Gastrocnemius medialis (tissue), 4 donors: ENCODE results near the gene FAM117B. TPM values are rescaled to one million over a fixed set of nuclear protein-coding genes. Genes with fewer than 3 reads are reported as not detected.

ENCODE experiments used
- ATAC-seq, 2 donors: fragments of 150-250 bp; one replicate each; pipeline ENCODE4 v1.9.1; 2016
- DNase-seq, 2 donors: peaks; one replicate each; pipeline ENCODE4 v3.0.0-alpha.2; 2019
- H3K27ac ChIP-seq, 4 donors: fragments of 200-600 bp; sonication (generic); 1 replicate in 1 of 4; 2 replicates in 3 of 4; pipeline ENCODE4 v1.5.1; 2016 to 2018; ENCODE audit warnings: mild to moderate bottlenecking in 2 of 4, moderate library complexity in 1 of 4
- H3K27me3 ChIP-seq, 3 donors: fragments of 200-600 bp; sonication (generic) in 2 of 3; 1 replicate in 1 of 3; 2 replicates in 2 of 3; pipeline versions ENCODE4 v1.5.1 to v1.6.0; 2016 to 2019; ENCODE audit warnings: mild to moderate bottlenecking in 1 of 3, moderate library complexity in 1 of 3
- H3K36me3 ChIP-seq, 2 donors: fragments of 200-600 bp; sonication (generic) in 1 of 2; one replicate each; pipeline ENCODE4 v1.5.1; 2017 to 2018
- H3K4me1 ChIP-seq, 2 donors: fragments of 200-600 bp; sonication (generic) in 1 of 2; one replicate each; pipeline ENCODE4 v1.5.1; 2016 to 2017; ENCODE audit warnings: mild to moderate bottlenecking in 2 of 2
- H3K4me3 ChIP-seq, 4 donors: fragments of 200-600 bp; sonication (generic) in 3 of 4; 1 replicate in 1 of 4; 2 replicates in 3 of 4; pipeline ENCODE4 v1.5.1; 2016 to 2019; ENCODE audit warnings: mild to moderate bottlenecking in 2 of 4
- H3K9me3 ChIP-seq, 3 donors: fragments of 200-600 bp; sonication (generic) in 2 of 3; 1 replicate in 1 of 3; 2 replicates in 2 of 3; pipeline ENCODE4 v1.5.1; 2016 to 2019
- CTCF ChIP-seq, 5 experiments: fragments of 450-650 bp in 3 of 5; fragments of 200-600 bp in 2 of 5; sonication (generic) in 2 of 5; IDR thresholded peaks in 4 of 5; conservative IDR thresholded peaks in 1 of 5; 1 replicate in 4 of 5; 2 replicates in 1 of 5; pipeline ENCODE4 v1.5.1; 2016 to 2019; ENCODE audit warnings: antibody characterized with exemption in 5 of 5, mild to moderate bottlenecking in 3 of 5, moderate library complexity in 3 of 5
- POLR2A ChIP-seq, 2 donors: fragments of 450-650 bp; IDR thresholded peaks; one replicate each; pipeline ENCODE4 v1.6.1; 2017; ENCODE audit warnings: antibody characterized with exemption in 2 of 2, mild to moderate bottlenecking in 2 of 2, moderate library complexity in 2 of 2
- in situ Hi-C, 4 donors: fragments of 200-750 bp; cut with MboI; loops; one replicate each; pipeline versions ENCODE4 v1.15.0 to v1.8.0; 2017; ENCODE audit warnings: low sequenced_read_pairs in 4 of 4
- intact Hi-C: fragments of 100-400 bp; cut with DNase I; formaldehyde crosslinking; loops from one replicate; pipeline ENCODE4 v1.15.1; 2023; ENCODE audit warnings: low total_unique reads
- total RNA-seq, 4 donors: library from RNA; depleted of rRNA; stranded (reverse); fragments of >200 nt; gene quantifications; one replicate each; pipeline versions ENCODE4 v1.1.0 to v1.2.3, GENCODE V29; 2016

Gene FAM117B
- total RNA-seq, 4 donors from 2014 or later: 1.5 to 4.5 (median 2.9) TPM

- in situ Hi-C loops: no loop called here
- H3K36me3 ChIP-seq: no peaks in the 10 kb centered on the region
- no peaks in the 10 kb centered on the region for H3K9me3 ChIP-seq
Observed at GRCh38 chr2:202652119-202652518, 17.4 kb downstream of the FAM117B start.

GRCh38 chr2:202653890-202654289, 19.1 kb downstream of the FAM117B start:
- no peak for TF ChIP-seq CTCF (IDR thresholded peaks at IDR 0.05 in 4 of 5, conservative IDR thresholded peaks at IDR 0.05 in 1 of 5)
- no peak for TF ChIP-seq POLR2A (IDR thresholded peaks at IDR 0.05)
- Histone ChIP-seq H3K4me3 (no peak overlapping the region), H3K27ac (no peak overlapping the region), H3K4me1 (peaks cover 8 to 19% of the 10 kb centered on the region in 2 donors), H3K27me3 (no peaks in the 10 kb centered on the region), H3K9me3 (no peaks in the 10 kb centered on the region), H3K36me3 (no peaks in the 10 kb centered on the region)
- DNase-seq: no peak
- intact Hi-C loops (no loop called here), in situ Hi-C loops (no loop called here)
- ATAC-seq: no peak

More at GRCh38 chr2:202652119-202652518, 17.4 kb downstream of the FAM117B start:
- Histone ChIP-seq H3K4me3 (no peak overlapping the region), H3K4me1 (peaks cover 8 to 19% of the 10 kb centered on the region in 2 donors), H3K27ac (no peak overlapping the region), H3K27me3 (no peaks in the 10 kb centered on the region)
- TF ChIP-seq POLR2A (IDR thresholded peaks at IDR 0.05): no peak
- no peak for TF ChIP-seq CTCF (IDR thresholded peaks at IDR 0.05 in 4 of 5, conservative IDR thresholded peaks at IDR 0.05 in 1 of 5)
- ATAC-seq: no peak
- no peak for DNase-seq
- intact Hi-C loops: no loop called here

- DNase-seq: no peak
Observed at GRCh38 chr2:202657876-202658275, 23.1 kb downstream of the FAM117B start.

GRCh38 chr2:202660796-202661195, 26.0 kb downstream of the FAM117B start:
- DNase-seq: no peak
- in situ Hi-C loops: no loop called here
- H3K27ac ChIP-seq: no peak overlapping the region
- H3K4me1 ChIP-seq: peaks cover 12 to 19% of the 10 kb centered on the region in 2 donors
- intact Hi-C loops: no loop called here
- H3K36me3 ChIP-seq: no peaks in the 10 kb centered on the region
- TF ChIP-seq CTCF (IDR thresholded peaks at IDR 0.05 in 4 of 5, conservative IDR thresholded peaks at IDR 0.05 in 1 of 5) (no peak), POLR2A (IDR thresholded peaks at IDR 0.05) (no peak)
- no peak overlapping the region for H3K4me3 ChIP-seq
- H3K27me3 ChIP-seq: no peaks in the 10 kb centered on the region
- no peak for ATAC-seq
- H3K9me3 ChIP-seq: no peaks in the 10 kb centered on the region

More at GRCh38 chr2:202657876-202658275, 23.1 kb downstream of the FAM117B start:
- no peak for TF ChIP-seq POLR2A (IDR thresholded peaks at IDR 0.05)
- no peak for TF ChIP-seq CTCF (IDR thresholded peaks at IDR 0.05 in 4 of 5, conservative IDR thresholded peaks at IDR 0.05 in 1 of 5)
- no peak overlapping the region for H3K27ac ChIP-seq
- H3K36me3 ChIP-seq: no peaks in the 10 kb centered on the region
- no peaks in the 10 kb centered on the region for H3K27me3 ChIP-seq
- H3K4me3 ChIP-seq: no peak overlapping the region
- no peaks in the 10 kb centered on the region for H3K9me3 ChIP-seq
- H3K4me1 ChIP-seq: peaks cover 12 to 28% of the 10 kb centered on the region in 2 donors
- no peak for ATAC-seq
- intact Hi-C loops: no loop called here
- in situ Hi-C loops: no loop called here

GRCh38 chr2:202669841-202670240, 35.1 kb downstream of the FAM117B start:
- Histone ChIP-seq H3K9me3 (no peaks in the 10 kb centered on the region), H3K36me3 (no peaks in the 10 kb centered on the region), H3K27ac (no peak overlapping the region), H3K4me1 (no peaks in the 10 kb centered on the region), H3K4me3 (no peak overlapping the region), H3K27me3 (no peaks in the 10 kb centered on the region)
- DNase-seq: no peak
- intact Hi-C loops (no loop called here), in situ Hi-C loops (no loop called here)
- TF ChIP-seq CTCF (IDR thresholded peaks at IDR 0.05 in 4 of 5, conservative IDR thresholded peaks at IDR 0.05 in 1 of 5) (no peak), POLR2A (IDR thresholded peaks at IDR 0.05) (no peak)
- ATAC-seq: no peak
